HuH-7 (cell line): ENCODE data around the gene PCSK6.
A peak's percentile ranks its signal among the peaks of the same experiment; 100 is the strongest.

ENCODE experiments used
- DNase-seq: peaks from one replicate; pipeline ENCODE4 v3.0.0; 2011; ENCODE audit warnings: low spot score

Gene PCSK6

GRCh38 chr15:101522621-101523559 lies 33.4 kb upstream of the PCSK6 start:
- no peak for DNase-seq

- DNase-seq, result no peak
Measured at GRCh38 chr15:101522091-101522490, 32.6 kb upstream of the PCSK6 start.

DNA sequence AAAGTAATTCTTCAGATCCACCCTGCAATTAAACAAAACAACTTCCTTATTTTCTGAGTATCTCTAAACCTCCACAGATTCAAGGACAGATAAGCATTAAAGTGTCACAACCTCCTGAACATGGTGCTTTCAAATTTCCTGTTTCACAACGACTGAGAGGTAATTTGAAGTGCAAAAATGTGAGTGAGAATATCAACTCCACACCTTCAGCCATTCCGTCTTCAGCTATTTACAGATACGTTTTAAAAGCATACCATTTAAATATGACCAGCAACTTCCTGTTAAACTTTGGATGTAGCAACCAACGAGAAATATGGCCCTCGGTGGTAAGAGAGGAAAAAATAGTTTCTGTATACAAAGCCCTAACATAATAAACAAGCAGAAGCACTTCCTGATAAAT lies 32.1 kb upstream of the PCSK6 start:
- no peak for DNase-seq

DNA sequence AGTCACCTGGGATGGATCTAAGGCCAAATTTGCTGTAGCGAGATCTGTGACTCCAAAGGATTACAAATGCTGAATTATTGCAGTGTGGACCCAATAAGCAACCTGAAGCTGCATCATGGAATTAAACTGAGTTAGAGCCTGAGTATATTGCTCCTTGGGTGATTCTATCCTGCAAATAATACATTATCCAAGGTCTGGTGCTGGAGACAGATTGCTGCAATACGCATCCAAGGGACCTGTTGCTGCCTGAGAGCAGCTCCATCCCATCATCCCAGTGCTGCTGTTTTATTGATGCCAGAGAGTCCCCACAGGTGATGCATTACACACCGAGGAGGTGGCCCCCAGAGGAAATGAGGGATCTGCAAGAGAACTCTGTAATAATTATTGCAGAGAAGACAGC lies 31.6 kb upstream of the PCSK6 start:
- no peak for DNase-seq

- no peak for DNase-seq
Measured at GRCh38 chr15:101520395-101520794, 30.9 kb upstream of the PCSK6 start.

DNA sequence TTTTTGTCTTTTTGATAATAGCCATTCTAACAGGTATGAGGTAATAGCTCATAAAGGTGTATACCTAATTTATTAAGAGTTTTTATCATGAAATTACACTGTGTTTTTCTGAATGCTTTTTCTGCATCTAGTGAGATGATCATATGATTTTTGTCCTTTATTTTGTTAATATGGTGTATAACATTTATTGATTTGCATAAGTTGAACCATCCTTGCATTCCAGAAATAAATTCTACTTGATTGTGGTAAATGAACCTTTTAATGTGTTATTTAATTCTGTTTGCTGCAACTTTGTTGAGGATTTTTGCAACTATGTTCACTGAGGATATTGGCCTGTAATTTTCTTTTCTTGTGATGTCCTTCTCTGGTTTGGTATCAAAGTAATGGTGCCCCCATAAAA lies 28.0 kb upstream of the PCSK6 start:
- DNase-seq, result no peak

DNA sequence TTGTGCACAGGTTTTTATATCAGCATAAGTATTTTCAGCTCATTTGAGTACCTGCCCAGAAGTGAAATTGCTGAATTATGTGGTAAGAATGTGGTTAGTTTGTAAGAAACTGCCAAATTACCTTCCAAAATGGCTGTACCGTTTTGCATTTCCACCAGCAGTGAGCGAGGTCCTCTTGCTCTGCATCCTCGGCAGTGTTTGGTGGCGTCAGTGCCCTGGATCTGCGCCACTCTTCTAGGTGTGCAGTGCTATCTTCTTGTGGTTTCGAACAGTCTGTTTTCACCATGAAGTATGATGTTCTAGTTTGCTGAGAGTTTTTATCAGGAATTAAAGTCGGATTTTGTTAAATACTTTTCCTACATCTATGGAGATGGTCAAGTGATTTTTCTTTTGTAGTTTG lies 24.8 kb upstream of the PCSK6 start:
- DNase-seq, result no peak

DNA sequence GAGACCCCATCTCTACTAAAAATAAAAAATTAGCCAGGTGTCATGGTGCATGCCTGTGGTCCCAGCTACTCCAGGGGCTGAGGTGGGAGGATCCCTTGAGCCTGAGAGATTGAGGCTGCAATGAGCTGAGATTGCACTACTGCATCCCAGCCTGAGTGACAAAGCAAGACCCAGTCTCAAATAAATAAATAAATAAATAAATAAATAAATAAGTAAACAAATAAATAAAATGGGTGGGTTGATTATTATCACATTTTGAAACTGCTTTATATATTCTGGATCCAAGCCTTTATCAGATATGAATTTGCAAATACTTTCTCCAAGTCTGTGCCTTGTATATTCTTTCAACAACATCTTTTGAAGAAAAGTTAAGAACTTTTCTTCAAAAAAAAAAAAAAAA lies 22.2 kb upstream of the PCSK6 start:
- no peak for DNase-seq

DNA sequence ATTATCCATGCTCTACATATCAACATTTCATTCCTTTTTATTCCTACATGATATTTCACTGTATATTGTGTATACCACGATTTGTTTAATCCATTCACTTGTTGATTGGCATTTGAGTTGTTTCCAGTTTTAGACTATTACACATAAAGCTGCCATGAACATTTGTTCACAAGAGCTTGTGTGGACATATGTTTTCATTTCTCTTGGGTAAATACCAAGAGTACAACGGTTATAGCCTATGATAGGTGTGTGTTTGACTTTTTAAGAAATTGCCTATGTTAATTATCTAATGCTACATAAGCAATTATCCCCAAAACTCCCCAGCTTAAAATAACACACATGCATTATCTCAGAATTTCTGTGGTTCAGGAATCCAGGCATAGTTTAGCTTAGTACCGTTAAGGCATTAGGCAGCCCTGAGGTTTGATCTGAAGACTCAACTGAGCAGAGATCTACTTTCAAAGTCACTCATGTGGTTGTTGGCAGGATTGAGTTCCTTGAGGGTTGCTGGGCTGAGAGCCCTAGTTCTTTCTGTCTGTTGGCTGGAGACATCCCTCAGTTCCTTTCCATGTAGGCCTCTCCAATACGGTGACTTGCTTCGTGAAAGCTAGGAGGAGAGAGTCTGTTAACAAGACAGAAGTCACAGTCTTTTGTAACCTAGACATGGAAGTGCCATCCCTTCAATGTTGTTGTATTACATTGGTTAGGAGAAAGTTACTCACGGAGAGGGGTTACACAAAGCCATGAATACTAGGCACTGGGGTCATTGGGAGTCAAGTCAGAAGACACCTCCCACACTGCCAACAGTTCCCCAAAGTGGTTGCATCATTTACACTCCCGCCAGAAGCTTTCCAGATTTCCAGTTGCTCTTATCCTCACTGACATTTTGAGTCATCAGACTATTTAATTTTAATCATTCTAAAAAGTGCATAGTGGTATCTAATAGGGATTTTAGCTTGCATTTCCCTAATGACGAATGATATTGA lies 21.0 kb upstream of the PCSK6 start:
- no peak for DNase-seq

DNA sequence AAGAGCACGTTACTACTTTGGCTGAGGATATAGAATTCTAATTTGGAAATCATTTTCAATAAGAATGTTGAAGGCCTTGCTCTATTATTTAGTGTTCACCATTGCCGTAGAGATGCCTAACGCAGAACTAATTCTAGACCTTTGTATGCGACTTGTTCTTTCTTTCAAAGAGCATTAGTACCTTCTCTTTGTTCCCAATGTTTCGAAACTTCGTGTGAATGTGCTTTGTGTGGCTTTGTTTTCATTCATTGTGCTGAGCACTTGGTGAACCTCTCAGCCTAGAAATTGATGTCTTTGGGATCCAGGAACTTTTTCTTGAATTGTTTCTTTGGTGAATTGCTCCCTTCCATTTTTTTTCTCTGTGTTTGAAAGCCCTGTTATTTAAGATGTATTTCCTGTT lies 19.8 kb upstream of the PCSK6 start:
- no peak for DNase-seq

- DNase-seq, result no peak
Measured at GRCh38 chr15:101506491-101506890, 17.0 kb upstream of the PCSK6 start.

DNA sequence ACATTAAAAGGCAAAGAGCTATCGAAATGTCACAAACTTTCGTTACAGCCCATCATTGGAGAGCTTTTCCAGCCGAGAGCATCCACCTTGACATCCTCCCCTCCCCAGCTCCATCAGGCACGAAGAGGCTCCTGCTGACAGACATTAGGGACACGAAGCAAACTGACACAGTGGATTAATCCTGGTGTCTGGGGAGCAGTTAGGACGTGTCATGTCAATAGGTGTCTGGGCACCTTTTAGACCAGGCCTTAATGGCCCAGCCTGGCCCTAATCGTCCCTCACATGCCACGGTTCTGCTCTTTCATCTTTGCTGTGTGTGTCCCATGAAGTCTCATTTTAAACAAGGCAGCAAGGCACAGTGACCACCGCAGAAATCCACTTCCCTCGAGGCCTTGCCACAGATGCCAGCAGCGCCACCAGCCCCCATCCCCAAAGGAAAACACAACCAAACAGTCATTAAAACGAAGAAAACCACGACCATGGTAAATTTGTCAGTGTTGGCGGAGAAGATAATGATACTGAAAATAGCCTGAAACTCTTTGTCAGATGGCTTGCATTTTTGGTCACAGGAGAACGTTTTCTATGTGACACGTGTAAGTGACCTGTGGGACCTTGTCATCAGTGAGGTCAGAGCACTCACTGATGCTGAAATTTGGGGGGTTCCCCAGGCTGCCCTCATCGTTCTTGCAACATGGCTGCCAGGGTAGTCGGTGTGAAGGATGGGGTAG lies 16.3 kb upstream of the PCSK6 start:
- DNase-seq, result no peak

GRCh38 chr15:101504866-101505609 lies 15.5 kb upstream of the PCSK6 start:
- no peak for DNase-seq

GRCh38 chr15:101504373-101504772 lies 14.9 kb upstream of the PCSK6 start:
- no peak for DNase-seq

- DNase-seq, result no peak
Measured at GRCh38 chr15:101503296-101503599, 13.7 kb upstream of the PCSK6 start.

GRCh38 chr15:101502572-101503295 lies 13.2 kb upstream of the PCSK6 start:
- DNase-seq, result no peak

- peak; percentile 93 for DNase-seq
Measured at GRCh38 chr15:101501703-101502373, 12.3 kb upstream of the PCSK6 start.

DNA sequence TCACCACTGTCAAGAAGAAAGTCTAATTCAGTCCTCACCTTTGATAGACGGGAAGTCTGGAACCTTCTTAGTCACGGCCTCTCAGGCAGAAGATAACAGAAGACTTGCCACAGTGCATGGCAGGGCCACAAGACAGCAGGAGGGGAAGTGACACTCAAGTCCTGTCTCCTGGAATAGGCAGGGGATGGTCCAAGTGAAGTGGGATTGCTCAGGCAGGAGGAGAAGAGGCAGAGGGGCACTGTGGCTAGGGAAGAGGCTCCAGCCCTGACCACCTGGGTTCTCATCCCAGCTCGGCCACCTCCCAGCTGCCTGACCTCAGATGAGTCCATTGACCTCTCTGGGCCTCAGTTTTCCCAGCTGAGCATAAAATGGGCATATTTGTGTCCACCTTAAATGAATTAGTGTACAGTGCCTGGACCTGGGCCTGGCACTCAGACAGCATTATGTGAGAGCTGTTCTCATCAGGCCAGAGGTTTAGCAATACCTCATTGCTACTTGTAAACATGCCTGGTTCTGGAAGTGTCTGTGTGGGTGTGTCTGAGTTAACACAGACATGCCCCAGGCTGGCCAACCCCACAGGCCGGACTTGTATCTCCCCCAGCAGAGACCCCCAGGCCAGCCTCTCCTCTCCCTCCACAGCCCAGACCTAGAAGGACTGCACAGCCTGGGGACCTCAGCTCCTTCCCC lies 11.5 kb upstream of the PCSK6 start:
- no peak for DNase-seq

- DNase-seq, result no peak
Measured at GRCh38 chr15:101499863-101500713, 10.6 kb upstream of the PCSK6 start.
